H9 (cell line): ENCODE data around the gene KRTAP10-4. TPM values are rescaled to one million over a fixed set of nuclear protein-coding genes. Genes with fewer than 3 reads are reported as not detected.
"Not testable (repeated sequence)": the region's sequence is repeated elsewhere in the genome, so short reads cannot be mapped to it uniquely, and the experiment has no call there.

Source experiments
- DNase-seq: peaks from one replicate; pipeline ENCODE4 v3.0.0-alpha.2; 2017
- H2AFZ ChIP-seq: one replicate; pipeline ENCODE4 v1.6.1; 2013; ENCODE audit warnings: mild to moderate bottlenecking, low read length, control low read depth, moderate library complexity
- H2AK5ac ChIP-seq: 2 replicates; pipeline ENCODE4 v1.6.1; 2013; ENCODE audit warnings: low read length, control low read depth, mixed read lengths; ENCODE audit not compliant: insufficient read length
- H2BK120ac ChIP-seq: one replicate; pipeline ENCODE4 v1.6.1; 2013; ENCODE audit warnings: low read depth, mild to moderate bottlenecking, low read length, control low read depth, inconsistent platforms; ENCODE audit not compliant: poor library complexity, severe bottlenecking
- H2BK12ac ChIP-seq: 2 replicates; pipeline ENCODE4 v1.6.1; 2013; ENCODE audit warnings: low read length, control low read depth, mixed read lengths, low read depth; ENCODE audit not compliant: insufficient read length
- H2BK15ac ChIP-seq: 2 replicates; pipeline ENCODE4 v1.6.1; 2013; ENCODE audit warnings: low read depth, low read length, control low read depth
- H2BK20ac ChIP-seq: one replicate; pipeline ENCODE4 v1.6.1; 2013; ENCODE audit warnings: low read depth, mild to moderate bottlenecking, low read length, control low read depth, inconsistent platforms; ENCODE audit not compliant: poor library complexity, severe bottlenecking
- H2BK5ac ChIP-seq: 2 replicates; pipeline ENCODE4 v1.6.1; 2013; ENCODE audit warnings: low read length, control low read depth, mixed read lengths; ENCODE audit not compliant: insufficient read length
- H3K14ac ChIP-seq: 2 replicates; pipeline ENCODE4 v1.6.1; 2013; ENCODE audit warnings: low read length, control low read depth; ENCODE audit not compliant: insufficient read depth
- H3K18ac ChIP-seq: 2 replicates; pipeline ENCODE4 v1.6.1; 2013; ENCODE audit warnings: low read depth, mild to moderate bottlenecking, mixed read lengths, low read length, control low read depth; ENCODE audit not compliant: insufficient read length
- H3K23ac ChIP-seq: 2 replicates; pipeline ENCODE4 v1.6.1; 2013; ENCODE audit warnings: low read length, control low read depth, mixed read lengths, low read depth; ENCODE audit not compliant: insufficient read length
- H3K23me2 ChIP-seq: 2 replicates; pipeline ENCODE4 v1.6.1; 2013; ENCODE audit warnings: low read depth, mild to moderate bottlenecking, mixed read lengths, low read length, control low read depth; ENCODE audit not compliant: insufficient read length, poor library complexity, severe bottlenecking
- H3K27ac ChIP-seq: 2 replicates; pipeline ENCODE4 v1.5.1; 2013; ENCODE audit warnings: low read length, control low read depth, mixed read lengths, low read depth; ENCODE audit not compliant: insufficient read length
- H3K27me3 ChIP-seq: 2 replicates; pipeline ENCODE4 v1.6.1; 2013; ENCODE audit warnings: low read length, control low read depth, inconsistent platforms; ENCODE audit not compliant: insufficient read depth
- H3K4ac ChIP-seq: 2 replicates; pipeline ENCODE4 v1.6.1; 2013; ENCODE audit warnings: low read depth, mild to moderate bottlenecking, control low read depth, inconsistent platforms, low read length, moderate library complexity
- H3K4me1 ChIP-seq: 2 replicates; pipeline ENCODE4 v1.6.1; 2013; ENCODE audit warnings: low read length, control low read depth, inconsistent platforms; ENCODE audit not compliant: insufficient read depth
- H3K4me2 ChIP-seq: 2 replicates; pipeline ENCODE4 v1.6.1; 2013; ENCODE audit warnings: low read length, control low read depth, mixed read lengths; ENCODE audit not compliant: insufficient read length, insufficient read depth
- H3K56ac ChIP-seq: 2 replicates; pipeline ENCODE4 v1.6.1; 2013; ENCODE audit warnings: low read depth, mild to moderate bottlenecking, mixed read lengths, low read length, control low read depth; ENCODE audit not compliant: insufficient read length
- H3K79me1 ChIP-seq: 2 replicates; pipeline ENCODE4 v1.6.1; 2013; ENCODE audit warnings: low read depth, mild to moderate bottlenecking, moderate library complexity, low read length, control low read depth, inconsistent platforms; ENCODE audit not compliant: insufficient read depth, poor library complexity, severe bottlenecking
- H3K79me2 ChIP-seq: 2 replicates; pipeline ENCODE4 v1.6.1; 2013; ENCODE audit warnings: low read length, control low read depth, inconsistent platforms; ENCODE audit not compliant: insufficient read depth
- H3K9ac ChIP-seq: 2 replicates; pipeline ENCODE4 v1.6.1; 2013; ENCODE audit warnings: low read length, control low read depth, mixed read lengths; ENCODE audit not compliant: insufficient read length; ENCODE audit errors: extremely low read depth
- H3K9me3 ChIP-seq: one replicate; pipeline ENCODE4 v1.6.1; 2013; ENCODE audit warnings: low read depth, low read length, inconsistent platforms; ENCODE audit not compliant: control insufficient read depth
- H3T11ph ChIP-seq: one replicate; pipeline ENCODE4 v1.6.1; 2013; ENCODE audit warnings: mild to moderate bottlenecking, low read length, control low read depth, inconsistent platforms
- H4K20me1 ChIP-seq: one replicate; pipeline ENCODE4 v1.6.1; 2013; ENCODE audit not compliant: control insufficient read depth, insufficient read length, insufficient read depth
- H4K5ac ChIP-seq: 2 replicates; pipeline ENCODE4 v1.6.1; 2013; ENCODE audit warnings: low read depth, mild to moderate bottlenecking, mixed read lengths, low read length, control low read depth; ENCODE audit not compliant: insufficient read length
- H4K8ac ChIP-seq: replicated peaks from 2 replicates; pipeline ENCODE4 v1.6.1; 2013; ENCODE audit warnings: low read length, control low read depth, mixed read lengths, low read depth; ENCODE audit not compliant: insufficient read length
- H4K91ac ChIP-seq: 2 replicates; pipeline ENCODE4 v1.6.1; 2013; ENCODE audit warnings: low read depth, mild to moderate bottlenecking, moderate library complexity, mixed read lengths, low read length, control low read depth; ENCODE audit not compliant: insufficient read length
- H3K27ac Mint-ChIP-seq, 3 experiments: 2 replicates in 2 of 3; 3 replicates in 1 of 3; pipeline ENCODE4 v1.8.0; 2020 to 2021; ENCODE audit warnings: mixed read lengths in 3 of 3, mild to moderate bottlenecking in 1 of 3, moderate library complexity in 1 of 3
- H3K27me3 Mint-ChIP-seq: 2 replicates; pipeline ENCODE4 v1.8.0; 2021; ENCODE audit warnings: low read depth, mild to moderate bottlenecking, moderate library complexity, mixed read lengths
- H3K36me3 Mint-ChIP-seq, 3 experiments: 2 replicates in 2 of 3; 3 replicates in 1 of 3; pipeline ENCODE4 v1.8.0; 2020 to 2021; ENCODE audit warnings: low read depth in 3 of 3, mixed read lengths in 3 of 3; ENCODE audit not compliant: insufficient read depth in 1 of 3
- H3K4me1 Mint-ChIP-seq, 2 experiments: 2 replicates each; pipeline ENCODE4 v1.8.0; 2020; ENCODE audit warnings: mixed read lengths in 2 of 2
- H3K4me3 Mint-ChIP-seq, 2 experiments: 2 replicates in 1 of 2; 3 replicates in 1 of 2; pipeline ENCODE4 v1.8.0; 2020 to 2021; ENCODE audit warnings: mild to moderate bottlenecking in 2 of 2, mixed read lengths in 2 of 2, moderate library complexity in 1 of 2
- H3K9me3 Mint-ChIP-seq, 2 experiments: 2 replicates in 1 of 2; 3 replicates in 1 of 2; pipeline ENCODE4 v1.8.0; 2020; ENCODE audit warnings: mild to moderate bottlenecking in 2 of 2, mixed read lengths in 2 of 2, moderate library complexity in 1 of 2
- WGBS: extraction: QIAGEN DNeasy Blood & Tissue Kit; methylation state at CpG from one replicate; pipeline ENCODE4 v1.1.7; 2013; ENCODE audit warnings: missing lambda C conversion rate, low lambda C conversion rate, mixed read lengths; ENCODE audit not compliant: insufficient read length; ENCODE audit errors: extremely low coverage; 5-methylcytosine and 5-hydroxymethylcytosine counted together
- total RNA-seq: library from RNA; stranded (reverse); gene quantifications from 2 replicates; pipeline ENCODE4 v1.2.1, GENCODE V29; 2021
- TF ChIP-seq, protein P1 (sequence below): fragments of 200-600 bp; sonication (generic); conservative IDR thresholded peaks from 3 replicates; pipeline ENCODE4 v1.8.0; 2021; ENCODE audit warnings: antibody characterized with exemption, mild to moderate bottlenecking

The KRTAP10-4 gene
- total RNA-seq, 1 experiment from 2014 or later, result not detected

DNA sequence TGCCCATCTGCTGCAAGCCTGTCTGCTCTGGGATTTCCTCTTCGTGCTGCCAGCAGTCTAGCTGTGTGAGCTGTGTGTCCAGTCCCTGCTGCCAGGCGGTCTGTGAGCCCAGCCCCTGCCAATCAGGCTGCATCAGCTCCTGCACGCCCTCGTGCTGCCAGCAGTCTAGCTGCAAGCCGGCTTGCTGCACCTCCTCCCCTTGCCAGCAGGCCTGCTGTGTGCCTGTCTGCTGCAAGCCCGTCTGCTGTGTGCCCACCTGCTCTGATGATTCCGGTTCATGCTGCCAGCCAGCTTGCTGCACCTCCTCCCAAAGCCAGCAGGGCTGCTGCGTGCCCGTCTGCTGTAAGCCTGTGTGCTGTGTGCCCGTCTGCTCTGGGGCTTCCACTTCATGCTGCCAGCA, 27.6 kb downstream of the KRTAP10-4 start:
- not testable (repeated sequence) for H3K79me1 ChIP-seq, H4K20me1 ChIP-seq, H3K23me2 ChIP-seq, H3K36me3 Mint-ChIP-seq, H3K4me2 ChIP-seq, H2BK5ac ChIP-seq, H3K9ac ChIP-seq, H2AK5ac ChIP-seq, H3K9me3 ChIP-seq, H2AFZ ChIP-seq, H3K27me3 ChIP-seq, H3K27ac ChIP-seq, H2BK20ac ChIP-seq, H3K14ac ChIP-seq, H3K23ac ChIP-seq, H2BK15ac ChIP-seq, H3K18ac ChIP-seq, H3K4me3 Mint-ChIP-seq, H3K9me3 Mint-ChIP-seq, H3K4ac ChIP-seq, H4K8ac ChIP-seq, H3K4me1 ChIP-seq, H3T11ph ChIP-seq, H4K91ac ChIP-seq, H3K79me2 ChIP-seq, H2BK120ac ChIP-seq, H4K5ac ChIP-seq, H3K56ac ChIP-seq, H2BK12ac ChIP-seq
- peak overlapping the region in 1 of 3 experiments; percentile 82; a peak in 1 of 7 replicates for H3K27ac Mint-ChIP-seq
- peak; percentile 30 for DNase-seq
- TF ChIP-seq, protein P1, sequence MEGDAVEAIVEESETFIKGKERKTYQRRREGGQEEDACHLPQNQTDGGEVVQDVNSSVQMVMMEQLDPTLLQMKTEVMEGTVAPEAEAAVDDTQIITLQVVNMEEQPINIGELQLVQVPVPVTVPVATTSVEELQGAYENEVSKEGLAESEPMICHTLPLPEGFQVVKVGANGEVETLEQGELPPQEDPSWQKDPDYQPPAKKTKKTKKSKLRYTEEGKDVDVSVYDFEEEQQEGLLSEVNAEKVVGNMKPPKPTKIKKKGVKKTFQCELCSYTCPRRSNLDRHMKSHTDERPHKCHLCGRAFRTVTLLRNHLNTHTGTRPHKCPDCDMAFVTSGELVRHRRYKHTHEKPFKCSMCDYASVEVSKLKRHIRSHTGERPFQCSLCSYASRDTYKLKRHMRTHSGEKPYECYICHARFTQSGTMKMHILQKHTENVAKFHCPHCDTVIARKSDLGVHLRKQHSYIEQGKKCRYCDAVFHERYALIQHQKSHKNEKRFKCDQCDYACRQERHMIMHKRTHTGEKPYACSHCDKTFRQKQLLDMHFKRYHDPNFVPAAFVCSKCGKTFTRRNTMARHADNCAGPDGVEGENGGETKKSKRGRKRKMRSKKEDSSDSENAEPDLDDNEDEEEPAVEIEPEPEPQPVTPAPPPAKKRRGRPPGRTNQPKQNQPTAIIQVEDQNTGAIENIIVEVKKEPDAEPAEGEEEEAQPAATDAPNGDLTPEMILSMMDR, result 0 out of 3 replicates have a peak, but pooled peaks have one; percentile 8
- WGBS, result no CpG with 5 or more reads among the region's 10 CpGs
- peaks cover 36 to 37% of the 10 kb centered on the region in 2 experiments for H3K4me1 Mint-ChIP-seq
- H3K27me3 Mint-ChIP-seq, result peaks cover 11% of the 10 kb centered on the region
